GM12878 (cell line): ENCODE measurements around the gene CCIN. TPM values are rescaled to one million over a fixed set of nuclear protein-coding genes. Genes with fewer than 3 reads are reported as not detected.

Experiments used
- ATAC-seq: fragments of 200-7000 bp; cut with Tn5 transposase; 3 replicates; pipeline ENCODE4 v1.9.1; 2020; ENCODE audit warnings: mild to moderate bottlenecking, moderate library complexity
- BruUV-seq: library from RNA; stranded (reverse); fragments of 400-500 nt; replicated peaks from 2 replicates; lab custom pipeline; 2021; lab: Mats Ljungman, UMichigan
- CTCF ChIA-PET: fragments of 300-600 bp; sonication (Branson Sonifier 250); formaldehyde crosslinking; extraction: SDS; loops from one replicate; lab custom pipeline; 2021; ENCODE audit warnings: inconsistent platforms; lab: Yijun Ruan, JAX
- POLR2A ChIA-PET: fragments of 350-600 bp; formaldehyde crosslinking; extraction: SDS; loops from one replicate; lab custom pipeline; 2021; ENCODE audit warnings: inconsistent platforms; lab: Charles Lee
- RAD21 ChIA-PET: fragments of 300-600 bp; sonication (Branson Sonifier 250); formaldehyde crosslinking; loops from one replicate; lab custom pipeline; 2023; ENCODE audit warnings: antibody characterized with exemption; ENCODE audit not compliant: unreplicated experiment; lab: Charles Lee
- SMC1A ChIA-PET: fragments of 300-600 bp; sonication (Branson Sonifier 250); formaldehyde crosslinking; loops from one replicate; lab custom pipeline; 2023; ENCODE audit not compliant: unreplicated experiment, uncharacterized antibody; lab: Charles Lee
- DNase-seq: peaks from one replicate; pipeline ENCODE4 v3.0.0-alpha.2; 2011; ENCODE audit warnings: low read depth, low spot score
- FAIRE-seq: peaks from 3 replicates; lab custom pipeline; 2011; peaks lifted over from hg19 to GRCh38; lab: Jason Lieb, UNC
- H2AFZ ChIP-seq: 2 replicates; pipeline ENCODE4 v1.6.0; 2011; ENCODE audit warnings: low read depth, low read length, control low read depth; ENCODE audit not compliant: control insufficient read depth
- H3K27ac ChIP-seq: 2 replicates; pipeline ENCODE4 v1.5.1; 2011; ENCODE audit warnings: control low read depth; ENCODE audit not compliant: control insufficient read depth, insufficient read depth
- H3K27me3 ChIP-seq, 2 experiments: replicated peaks in 1 of 2; 2 replicates each; pipeline versions ENCODE4 v1.6.0 to v1.6.1; 2011; ENCODE audit warnings: low read length in 1 of 2; ENCODE audit not compliant: control insufficient read depth in 2 of 2, insufficient read depth in 2 of 2
- H3K36me3 ChIP-seq, 2 experiments: 2 replicates each; pipeline ENCODE4 v1.5.1; 2011; ENCODE audit warnings: low read length in 1 of 2; ENCODE audit not compliant: control insufficient read depth in 2 of 2, insufficient read depth in 2 of 2
- H3K4me1 ChIP-seq: 2 replicates; pipeline ENCODE4 v1.6.1; 2011; ENCODE audit warnings: mild to moderate bottlenecking, low read length, moderate library complexity, mixed read lengths; ENCODE audit not compliant: control insufficient read depth, insufficient read depth
- H3K4me2 ChIP-seq: 2 replicates; pipeline ENCODE4 v1.6.0; 2011; ENCODE audit warnings: control low read depth; ENCODE audit not compliant: control insufficient read depth, insufficient read depth
- H3K4me3 ChIP-seq: fragments of 200-600 bp; sonication (generic); 2 replicates; pipeline ENCODE4 v1.5.1; 2016
- H3K79me2 ChIP-seq: 2 replicates; pipeline ENCODE4 v1.6.0; 2011; ENCODE audit warnings: low read length; ENCODE audit not compliant: control insufficient read depth, insufficient read depth
- H3K9ac ChIP-seq: 2 replicates; pipeline ENCODE4 v1.8.0; 2011; ENCODE audit warnings: low read length, control low read depth, mixed read lengths; ENCODE audit not compliant: control insufficient read depth, insufficient read depth
- H3K9me3 ChIP-seq: replicated peaks from 3 replicates; pipeline ENCODE4 v1.5.1; 2011; ENCODE audit warnings: mild to moderate bottlenecking, low read length; ENCODE audit not compliant: control insufficient read depth, insufficient read depth
- H4K20me1 ChIP-seq: 2 replicates; pipeline ENCODE4 v1.6.0; 2011; ENCODE audit not compliant: control insufficient read depth, insufficient read depth
- FOXM1 ChIP-seq: IDR thresholded peaks from 2 replicates; pipeline ENCODE4 v1.6.1; 2012; ENCODE audit warnings: low read depth, mild to moderate bottlenecking, inconsistent platforms, low read length, moderate library complexity
- IKZF1 ChIP-seq: fragments of 450-650 bp; conservative IDR thresholded peaks from 2 replicates; pipeline ENCODE4 v1.6.1; 2017; ENCODE audit warnings: antibody characterized with exemption, mild to moderate bottlenecking
- KAT2A ChIP-seq: conservative IDR thresholded peaks from 2 replicates; pipeline ENCODE4 v1.6.1; 2011; ENCODE audit warnings: low read depth, low read length; ENCODE audit not compliant: control insufficient read depth
- NFXL1 ChIP-seq: fragments of 450-650 bp; IDR thresholded peaks from 2 replicates; pipeline ENCODE4 v1.6.1; 2017; ENCODE audit warnings: antibody characterized with exemption, mild to moderate bottlenecking, borderline replicate concordance
- POLR2AphosphoS5 ChIP-seq: IDR thresholded peaks from 2 replicates; pipeline ENCODE4 v1.6.1; 2011; ENCODE audit warnings: mild to moderate bottlenecking, low read length, inconsistent platforms
- SMAD1 ChIP-seq: fragments of 450-650 bp; IDR thresholded peaks from 2 replicates; pipeline ENCODE4 v1.6.1; 2018; ENCODE audit warnings: mild to moderate bottlenecking, low read depth; ENCODE audit not compliant: partially characterized antibody
- SMC3 ChIP-seq: IDR thresholded peaks from 2 replicates; pipeline ENCODE4 v1.6.1; 2011; ENCODE audit warnings: low read length, improper control_type of control experiment, borderline replicate concordance
- YBX1 ChIP-seq: fragments of 450-650 bp; IDR thresholded peaks from 2 replicates; pipeline ENCODE4 v1.6.1; 2016; ENCODE audit warnings: antibody characterized with exemption
- WGBS: methylation state at CpG from one replicate; pipeline ENCODE4 v1.1.6; 2016; ENCODE audit warnings: low lambda C conversion rate; ENCODE audit not compliant: insufficient replicate concordance, insufficient coverage; ENCODE audit errors: missing lambda C conversion rate; 5-methylcytosine and 5-hydroxymethylcytosine counted together
- in situ Hi-C: fragments of 300-500 bp; cut with MboI; formaldehyde crosslinking; loops from 9 replicates; pipeline ENCODE4 v1.14.3; 2018; ENCODE audit warnings: mixed read lengths
- intact Hi-C: fragments of 100-400 bp; cut with micrococcal nuclease; formaldehyde crosslinking; loops from one replicate; pipeline ENCODE4 v1.14.2; 2022; ENCODE audit not compliant: unreplicated experiment
- polyA plus RNA-seq, 11 experiments: library from polyadenylated mRNA; depleted of rRNA in 4 of 11; unstranded in 6 of 11; stranded (reverse) in 5 of 11; fragments of >200 nt; fragmentation: Nextera tagmentation in 4 of 11; fragmentation: Illumina TruSeq in 1 of 11; extraction: Ambion mirVana in 4 of 11; extraction: Trizol in 1 of 11; gene quantifications; 1 replicate in 1 of 11; 2 replicates in 10 of 11; pipeline versions ENCODE4 v1.2.1 to v1.2.3, GENCODE V29; 2011 to 2016; ENCODE audit warnings: inconsistent platforms in 2 of 11, missing spikeins in 2 of 11, low read depth in 1 of 11
- total RNA-seq, 4 experiments: library from RNA; depleted of rRNA in 3 of 4; stranded (reverse); fragments of >200 nt in 3 of 4; fragmentation: Illumina TruSeq in 1 of 4; extraction: Trizol in 1 of 4; gene quantifications; 2 replicates each; pipeline versions ENCODE4 v1.2.1 to v1.2.3, GENCODE V29; 2013 to 2021
- TF ChIP-seq, protein P1 (sequence below), 3 experiments: IDR thresholded peaks in 2 of 3; conservative IDR thresholded peaks in 1 of 3; 2 replicates each; pipeline ENCODE4 v1.5.1; 2011; ENCODE audit warnings: low read depth in 3 of 3, low read length in 3 of 3, mild to moderate bottlenecking in 3 of 3, control low read depth in 2 of 3, moderate library complexity in 2 of 3, inconsistent platforms in 1 of 3, mixed read lengths in 1 of 3; ENCODE audit not compliant: control insufficient read depth in 2 of 3, insufficient read depth in 1 of 3; ENCODE audit errors: extremely low read depth in 1 of 3
- TF ChIP-seq, protein P2 (sequence below): IDR thresholded peaks from 2 replicates; pipeline ENCODE4 v1.6.1; 2011; ENCODE audit warnings: mild to moderate bottlenecking, low read depth, low read length, moderate library complexity; ENCODE audit not compliant: insufficient replicate concordance
- TF ChIP-seq, protein P3 (sequence below): IDR thresholded peaks from 2 replicates; pipeline ENCODE4 v1.6.1; 2011; ENCODE audit warnings: borderline replicate concordance, low read depth, mild to moderate bottlenecking, moderate library complexity, low read length; ENCODE audit not compliant: insufficient read depth, poor library complexity, severe bottlenecking

CCIN gene
- total and polyA plus RNA-seq, 10 of the 15 experiments (the other 5 are each of a cell fraction or from before 2014, with no cell fraction given): not detected

DNA sequence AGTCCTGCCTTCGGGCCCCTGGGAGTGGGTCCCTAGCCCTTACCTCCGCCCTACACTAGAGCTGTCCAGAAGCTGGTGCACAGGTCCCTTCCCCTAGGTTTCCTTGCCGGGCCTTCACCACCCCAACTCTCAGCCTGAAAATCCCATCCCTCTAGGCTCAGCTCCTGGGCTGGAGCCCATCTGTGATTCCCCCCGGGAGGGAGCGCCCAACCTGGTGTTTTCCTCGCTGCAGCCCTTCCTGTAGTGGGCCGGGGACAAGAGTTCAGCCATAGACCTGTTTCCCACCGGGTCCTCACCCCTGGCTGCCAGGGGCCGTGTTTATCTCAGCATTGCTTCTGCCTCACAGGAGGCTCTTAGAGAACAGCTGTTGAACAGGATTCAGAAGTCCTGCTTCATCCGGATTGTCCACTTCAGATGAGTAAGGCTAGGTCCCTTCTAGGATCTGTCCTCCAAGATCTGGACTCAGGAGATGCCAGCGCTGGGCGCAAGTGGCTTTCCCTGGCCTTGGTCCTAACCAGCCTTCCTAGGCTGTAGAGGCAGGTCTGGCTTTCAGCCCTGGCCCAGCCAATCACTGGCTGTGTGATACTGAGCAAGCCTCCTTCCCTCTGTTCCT lies 31.7 kb upstream of the CCIN start:
- in situ Hi-C loops: no loop called here
- Histone ChIP-seq H3K9ac (no peak overlapping the region; the same call in 1 of the 2 replicates), H2AFZ (no peak overlapping the region; the same call in 1 of the 2 replicates), H3K27me3 (peaks cover 7 to 14% of the 10 kb centered on the region in 2 experiments; a peak in 3 of 4 replicates)
- SMC1A ChIA-PET: interaction anchor here (1.5 kb wide), 1 partner anchor 22 kb away, joined by 4 read pairs; no protein-coding TSS in a partner anchor
- RAD21 ChIA-PET: no interaction called here
- BruUV-seq: no TSS peak
- POLR2A ChIA-PET: no interaction called here
- 85% methylated on average over 12 of the region's 12 CpGs for WGBS
- CTCF ChIA-PET: interaction anchor here (1.1 kb wide), 1 partner anchor 28 kb away, joined by 4 read pairs; no protein-coding TSS in a partner anchor
- TF ChIP-seq KAT2A: no peak
- TF ChIP-seq POLR2AphosphoS5: no peak
- TF ChIP-seq SMAD1: no peak
- TF ChIP-seq NFXL1: no peak
- no peak for TF ChIP-seq FOXM1
- TF ChIP-seq, protein P1, sequence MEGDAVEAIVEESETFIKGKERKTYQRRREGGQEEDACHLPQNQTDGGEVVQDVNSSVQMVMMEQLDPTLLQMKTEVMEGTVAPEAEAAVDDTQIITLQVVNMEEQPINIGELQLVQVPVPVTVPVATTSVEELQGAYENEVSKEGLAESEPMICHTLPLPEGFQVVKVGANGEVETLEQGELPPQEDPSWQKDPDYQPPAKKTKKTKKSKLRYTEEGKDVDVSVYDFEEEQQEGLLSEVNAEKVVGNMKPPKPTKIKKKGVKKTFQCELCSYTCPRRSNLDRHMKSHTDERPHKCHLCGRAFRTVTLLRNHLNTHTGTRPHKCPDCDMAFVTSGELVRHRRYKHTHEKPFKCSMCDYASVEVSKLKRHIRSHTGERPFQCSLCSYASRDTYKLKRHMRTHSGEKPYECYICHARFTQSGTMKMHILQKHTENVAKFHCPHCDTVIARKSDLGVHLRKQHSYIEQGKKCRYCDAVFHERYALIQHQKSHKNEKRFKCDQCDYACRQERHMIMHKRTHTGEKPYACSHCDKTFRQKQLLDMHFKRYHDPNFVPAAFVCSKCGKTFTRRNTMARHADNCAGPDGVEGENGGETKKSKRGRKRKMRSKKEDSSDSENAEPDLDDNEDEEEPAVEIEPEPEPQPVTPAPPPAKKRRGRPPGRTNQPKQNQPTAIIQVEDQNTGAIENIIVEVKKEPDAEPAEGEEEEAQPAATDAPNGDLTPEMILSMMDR (IDR thresholded peaks at IDR 0.05 in 2 of 3, conservative IDR thresholded peaks at IDR 0.05 in 1 of 3; ENCODE audit: control insufficient read depth in 2 of 3, extremely low read depth in 1 of 3, insufficient read depth in 1 of 3, low read depth in 3 of 3, low read length in 3 of 3): no peak
- no peak for TF ChIP-seq SMC3
- TF ChIP-seq YBX1: no peak
- TF ChIP-seq, protein P2, sequence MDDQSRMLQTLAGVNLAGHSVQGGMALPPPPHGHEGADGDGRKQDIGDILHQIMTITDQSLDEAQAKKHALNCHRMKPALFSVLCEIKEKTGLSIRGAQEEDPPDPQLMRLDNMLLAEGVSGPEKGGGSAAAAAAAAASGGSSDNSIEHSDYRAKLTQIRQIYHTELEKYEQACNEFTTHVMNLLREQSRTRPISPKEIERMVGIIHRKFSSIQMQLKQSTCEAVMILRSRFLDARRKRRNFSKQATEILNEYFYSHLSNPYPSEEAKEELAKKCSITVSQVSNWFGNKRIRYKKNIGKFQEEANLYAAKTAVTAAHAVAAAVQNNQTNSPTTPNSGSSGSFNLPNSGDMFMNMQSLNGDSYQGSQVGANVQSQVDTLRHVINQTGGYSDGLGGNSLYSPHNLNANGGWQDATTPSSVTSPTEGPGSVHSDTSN: no peak
- TF ChIP-seq IKZF1: no peak
- TF ChIP-seq, protein P3, sequence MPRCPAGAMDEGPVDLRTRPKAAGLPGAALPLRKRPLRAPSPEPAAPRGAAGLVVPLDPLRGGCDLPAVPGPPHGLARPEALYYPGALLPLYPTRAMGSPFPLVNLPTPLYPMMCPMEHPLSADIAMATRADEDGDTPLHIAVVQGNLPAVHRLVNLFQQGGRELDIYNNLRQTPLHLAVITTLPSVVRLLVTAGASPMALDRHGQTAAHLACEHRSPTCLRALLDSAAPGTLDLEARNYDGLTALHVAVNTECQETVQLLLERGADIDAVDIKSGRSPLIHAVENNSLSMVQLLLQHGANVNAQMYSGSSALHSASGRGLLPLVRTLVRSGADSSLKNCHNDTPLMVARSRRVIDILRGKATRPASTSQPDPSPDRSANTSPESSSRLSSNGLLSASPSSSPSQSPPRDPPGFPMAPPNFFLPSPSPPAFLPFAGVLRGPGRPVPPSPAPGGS: no peak
- TF ChIP-seq, all 136 proteins: peak for 0
- no peak for ATAC-seq
- Histone ChIP-seq H3K27ac (no peak overlapping the region), H3K9me3 (no peaks in the 10 kb centered on the region), H3K4me3 (peak overlapping the region; percentile 45), H3K79me2 (no peaks in the 10 kb centered on the region), H3K4me2 (peak overlapping the region; percentile 98), H4K20me1 (no peaks in the 10 kb centered on the region), H3K4me1 (peaks cover 25% of the 10 kb centered on the region), H3K36me3 (no peaks in the 10 kb centered on the region)
- intact Hi-C loops: no loop called here
- no peak for FAIRE-seq
- DNase-seq: no peak
